Ishikawa (cell line): ENCODE measurements around the gene C2CD2L.

ENCODE experiments used
- YY1 ChIP-seq: IDR thresholded peaks from 2 replicates; pipeline ENCODE4 v1.6.1; 2012; ENCODE audit warnings: low read depth
- ZBTB7A ChIP-seq: IDR thresholded peaks from 2 replicates; pipeline ENCODE4 v1.6.1; 2012; ENCODE audit warnings: low read depth

- TF ChIP-seq ZBTB7A (no peak), YY1 (no peak)
These were observed 47.0 kb downstream of the C2CD2L start for GRCh38 chr11:119154178-119154577.
